GM20000 (cell line): Measurements from ENCODE around the gene ARMC9.

Experiments
- DNase-seq: peaks from one replicate; pipeline ENCODE4 v3.0.0; 2012; ENCODE audit warnings: low spot score
- TF ChIP-seq, protein P1 (sequence below): IDR thresholded peaks from 2 replicates; pipeline ENCODE4 v1.5.1; 2012; ENCODE audit warnings: mild to moderate bottlenecking, control low read depth; ENCODE audit errors: extremely low read depth, missing control alignments

The ARMC9 gene

DNA sequence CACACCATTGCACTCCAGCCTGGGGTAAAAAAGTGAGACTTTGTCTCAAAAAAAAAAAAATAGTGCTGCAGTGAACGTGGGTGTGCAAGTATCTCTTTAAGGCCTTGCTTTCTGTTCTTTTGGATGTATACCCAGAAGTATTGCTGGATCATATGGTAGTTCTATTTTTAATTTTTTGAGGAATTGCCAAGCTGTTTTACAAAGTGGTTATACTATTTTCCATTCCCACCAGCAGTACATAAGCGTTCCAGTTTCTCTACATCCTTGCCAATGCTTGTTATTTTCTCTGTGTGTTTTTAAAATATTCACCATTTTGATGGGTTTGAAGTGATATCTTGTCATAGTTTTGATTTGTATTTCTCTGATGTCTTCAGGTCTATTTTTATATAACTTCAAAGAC lies 13.1 kb downstream of the ARMC9 start:
- TF ChIP-seq, protein P1, sequence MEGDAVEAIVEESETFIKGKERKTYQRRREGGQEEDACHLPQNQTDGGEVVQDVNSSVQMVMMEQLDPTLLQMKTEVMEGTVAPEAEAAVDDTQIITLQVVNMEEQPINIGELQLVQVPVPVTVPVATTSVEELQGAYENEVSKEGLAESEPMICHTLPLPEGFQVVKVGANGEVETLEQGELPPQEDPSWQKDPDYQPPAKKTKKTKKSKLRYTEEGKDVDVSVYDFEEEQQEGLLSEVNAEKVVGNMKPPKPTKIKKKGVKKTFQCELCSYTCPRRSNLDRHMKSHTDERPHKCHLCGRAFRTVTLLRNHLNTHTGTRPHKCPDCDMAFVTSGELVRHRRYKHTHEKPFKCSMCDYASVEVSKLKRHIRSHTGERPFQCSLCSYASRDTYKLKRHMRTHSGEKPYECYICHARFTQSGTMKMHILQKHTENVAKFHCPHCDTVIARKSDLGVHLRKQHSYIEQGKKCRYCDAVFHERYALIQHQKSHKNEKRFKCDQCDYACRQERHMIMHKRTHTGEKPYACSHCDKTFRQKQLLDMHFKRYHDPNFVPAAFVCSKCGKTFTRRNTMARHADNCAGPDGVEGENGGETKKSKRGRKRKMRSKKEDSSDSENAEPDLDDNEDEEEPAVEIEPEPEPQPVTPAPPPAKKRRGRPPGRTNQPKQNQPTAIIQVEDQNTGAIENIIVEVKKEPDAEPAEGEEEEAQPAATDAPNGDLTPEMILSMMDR, result no peak
- no peak for DNase-seq

DNA sequence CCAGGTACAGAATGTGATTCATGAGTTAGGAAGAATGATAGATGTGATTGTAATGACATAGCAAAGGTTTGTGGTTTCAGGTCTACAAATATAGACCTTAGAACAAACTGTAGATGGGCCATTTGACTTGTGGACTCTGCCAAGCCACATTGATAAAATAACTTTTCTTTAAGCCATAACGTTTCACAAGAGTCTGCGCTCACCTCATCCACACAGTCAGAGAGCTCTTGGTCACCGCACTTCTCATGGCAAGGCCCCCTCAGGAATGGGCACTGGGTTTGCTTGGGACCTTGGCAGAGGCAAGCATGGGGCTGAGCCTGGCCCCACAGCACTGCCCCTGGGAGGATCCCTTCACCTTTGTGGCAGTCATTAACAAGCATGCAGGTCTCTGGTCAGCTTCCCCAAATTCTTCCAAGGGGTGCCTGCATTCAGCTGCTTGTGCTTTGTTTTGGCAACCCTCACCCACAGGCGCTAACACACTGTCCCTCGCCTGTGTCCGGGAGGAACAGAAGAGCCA lies 14.0 kb downstream of the ARMC9 start:
- no peak for DNase-seq
- TF ChIP-seq, protein P1, result no peak

DNA sequence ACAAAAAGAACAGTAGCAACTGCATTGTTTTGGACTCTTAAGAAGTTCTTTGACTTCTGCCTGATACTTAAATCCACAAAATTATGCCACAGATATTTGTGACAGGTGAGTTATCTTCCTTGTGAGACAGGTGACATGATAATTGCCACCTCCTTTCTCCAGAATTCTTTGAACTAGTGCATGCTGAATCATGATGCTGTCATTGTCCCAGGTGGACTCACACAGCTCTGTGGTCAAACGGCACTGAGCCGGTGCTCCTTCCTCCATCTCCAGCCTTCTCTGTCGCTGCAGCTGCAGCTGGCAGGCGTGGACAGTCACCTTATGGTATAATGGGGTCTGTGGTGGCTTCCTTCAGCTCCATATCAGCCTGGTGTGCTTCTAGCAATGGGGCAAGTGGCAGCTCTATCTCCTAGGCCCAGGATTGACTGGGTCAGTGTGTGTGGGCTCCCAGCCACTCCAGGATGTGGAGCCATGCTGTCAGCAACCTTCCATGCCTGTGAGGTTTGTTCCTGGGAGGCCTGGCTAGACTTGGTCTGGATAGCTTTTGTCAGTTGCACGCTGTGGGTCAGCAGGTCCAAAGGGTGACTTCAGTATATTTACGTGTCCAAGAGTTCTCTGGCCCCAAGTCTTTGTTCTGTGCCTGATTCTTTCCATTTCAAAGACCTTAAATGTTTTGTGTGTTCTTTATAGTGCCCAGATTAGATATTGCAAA lies 15.7 kb downstream of the ARMC9 start:
- no peak for DNase-seq
- TF ChIP-seq, protein P1, result no peak

DNA sequence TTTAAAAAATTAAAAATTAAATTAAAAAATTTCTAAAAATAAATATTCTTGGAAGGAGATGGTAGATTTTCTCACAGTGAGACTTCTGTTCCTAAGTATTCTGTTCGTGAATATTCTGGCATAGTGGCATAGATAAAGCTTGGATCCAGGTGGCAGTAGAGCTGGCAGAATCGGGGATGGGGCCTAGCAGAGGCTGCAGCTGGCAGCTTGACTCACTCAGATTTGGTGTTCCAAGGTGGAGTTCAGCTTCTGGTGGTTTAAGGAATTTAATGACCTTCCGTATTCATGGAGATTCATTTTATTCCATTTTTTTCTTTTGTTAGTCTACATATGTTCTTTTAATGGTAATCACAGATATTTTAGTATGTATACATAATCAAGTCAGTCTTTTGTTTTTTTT lies 19.9 kb downstream of the ARMC9 start:
- TF ChIP-seq, protein P1, result no peak
- DNase-seq, result no peak

DNA sequence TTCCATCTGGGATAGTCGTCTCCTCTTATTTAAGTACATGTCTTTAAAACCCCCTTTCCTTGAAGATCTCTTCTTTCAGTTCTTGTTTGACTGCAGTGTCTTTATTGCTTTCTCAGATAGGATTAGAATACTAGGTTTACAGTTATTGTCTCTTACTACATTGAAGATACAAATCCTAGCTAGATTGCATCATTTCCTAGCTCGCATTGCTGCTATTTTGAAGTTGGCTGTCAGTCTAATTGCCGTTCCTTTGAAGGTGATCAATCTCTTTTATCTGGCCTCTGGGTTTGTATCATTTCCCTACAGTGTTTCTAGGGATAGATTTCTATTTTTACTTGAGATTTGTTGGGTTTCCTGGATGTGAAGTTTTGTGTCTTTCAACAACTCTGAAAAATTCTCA lies 20.9 kb downstream of the ARMC9 start:
- TF ChIP-seq, protein P1, result no peak
- no peak for DNase-seq

DNA sequence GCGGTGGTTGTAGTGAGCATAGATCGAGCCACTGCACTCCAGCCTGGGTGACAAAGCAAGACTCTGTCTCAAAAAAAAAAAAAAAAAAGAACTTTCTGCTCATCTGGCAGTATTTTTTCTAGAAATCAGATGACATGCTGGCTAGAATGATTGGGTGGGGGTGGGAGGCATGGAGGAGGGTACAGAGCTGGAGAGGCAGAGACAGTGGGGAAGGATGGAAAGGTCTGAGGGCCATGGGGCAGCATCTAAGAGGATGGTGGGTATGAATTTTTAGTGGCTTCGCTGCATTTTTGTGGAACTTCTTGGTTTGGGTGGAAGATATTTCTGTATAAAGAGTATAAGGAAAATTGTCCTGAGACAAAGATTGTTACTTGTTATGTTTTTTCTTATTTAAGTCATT lies 23.3 kb downstream of the ARMC9 start:
- no peak for DNase-seq
- TF ChIP-seq, protein P1, result no peak

DNA sequence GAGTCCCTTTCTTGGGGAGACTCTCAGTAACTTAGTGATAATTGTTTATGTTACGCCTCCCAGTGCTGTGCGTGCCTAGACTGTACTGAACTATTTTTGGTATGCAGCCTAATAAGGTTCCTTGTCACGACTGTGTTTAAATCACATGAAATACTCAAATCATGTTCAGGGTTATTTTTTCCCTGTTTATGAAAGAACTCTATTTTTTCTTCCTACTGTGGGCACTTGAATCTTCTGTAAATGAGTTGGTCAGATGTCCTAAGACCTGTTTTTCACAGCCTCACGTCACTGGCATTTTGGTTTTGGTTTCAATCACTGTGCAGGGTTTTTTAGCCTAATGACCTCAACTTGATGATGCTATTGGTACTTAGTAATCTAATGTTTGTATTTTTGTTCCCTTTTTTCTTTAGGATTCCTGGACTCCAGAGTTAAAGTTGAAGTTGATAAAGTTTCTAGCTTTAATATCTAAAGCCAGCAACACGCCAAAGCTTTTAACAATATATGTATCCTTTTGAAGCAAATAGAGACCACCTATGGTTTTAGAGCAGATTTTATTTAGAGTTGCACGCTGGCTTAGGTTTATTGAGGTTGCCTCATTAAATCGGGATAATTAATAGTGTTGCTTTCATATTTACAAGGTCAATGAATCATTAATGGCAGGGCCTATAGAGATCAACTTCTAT lies 24.0 kb downstream of the ARMC9 start:
- DNase-seq, result peak; percentile 66
- TF ChIP-seq, protein P1, result no peak
